HG03175 (cell line): ENCODE results near the gene AGPAT4.
"Not testable (repeated sequence)": the region's sequence is repeated elsewhere in the genome, so short reads cannot be mapped to it uniquely, and the experiment has no call there.

Experiments
- ATAC-seq: cut with Tn5 transposase; IDR thresholded peaks from one replicate; pipeline ENCODE4 v1.9.1; 2021; ENCODE audit warnings: mild to moderate bottlenecking, moderate library complexity; ENCODE audit not compliant: unreplicated experiment

The AGPAT4 gene

DNA sequence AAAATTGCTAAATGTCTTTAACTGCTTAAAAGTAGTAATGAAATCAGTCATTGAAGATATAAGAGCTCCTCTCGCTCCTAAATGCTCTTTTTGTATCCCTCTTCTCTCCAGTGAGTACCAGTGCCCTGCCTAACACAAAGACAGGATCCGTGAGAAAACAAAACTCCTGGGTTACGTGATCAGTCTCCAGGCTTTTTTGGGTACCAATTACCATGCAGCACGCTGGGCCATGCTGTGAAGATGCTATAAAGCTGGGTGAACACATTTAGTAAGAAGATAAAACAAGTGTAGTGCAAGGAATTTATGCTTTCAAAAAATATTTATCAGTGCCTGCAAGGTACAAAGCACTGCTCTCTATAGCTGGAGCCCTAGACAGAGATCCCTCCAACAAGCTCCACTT, 66.7 kb downstream of the AGPAT4 start:
- no peak for ATAC-seq

DNA sequence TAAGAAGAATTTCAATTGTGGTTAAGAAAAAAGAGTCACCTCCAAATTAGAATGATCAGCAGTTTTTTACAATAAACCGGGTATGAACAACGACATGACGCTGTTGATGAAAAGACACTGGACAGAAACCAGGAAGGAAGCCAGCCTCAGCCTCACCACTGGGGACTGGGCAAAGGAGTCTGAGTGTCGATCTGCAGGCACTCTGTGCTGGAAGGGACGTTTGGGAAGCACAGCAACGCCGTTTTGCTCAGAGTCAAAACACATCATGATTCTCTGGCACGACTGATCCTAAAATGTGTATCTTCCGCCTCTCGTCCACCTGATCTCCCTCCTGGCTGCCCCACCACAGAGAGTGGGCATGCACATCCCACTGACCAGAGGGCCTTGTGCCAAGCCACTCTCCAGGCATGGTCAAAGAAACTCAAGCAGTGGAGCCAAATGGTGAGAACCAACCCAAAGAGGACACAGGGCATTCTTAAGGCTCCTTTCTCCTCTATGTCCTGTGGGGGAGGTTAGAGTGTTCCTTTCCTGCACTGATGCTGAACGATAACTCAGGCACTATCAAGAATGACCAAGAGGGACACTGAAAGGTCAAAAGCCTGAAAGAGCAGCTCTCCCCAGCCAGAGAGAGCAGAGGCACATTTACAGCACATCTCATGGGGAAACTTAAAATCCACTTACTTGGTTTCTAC, 68.8 kb downstream of the AGPAT4 start:
- ATAC-seq, result no peak

DNA sequence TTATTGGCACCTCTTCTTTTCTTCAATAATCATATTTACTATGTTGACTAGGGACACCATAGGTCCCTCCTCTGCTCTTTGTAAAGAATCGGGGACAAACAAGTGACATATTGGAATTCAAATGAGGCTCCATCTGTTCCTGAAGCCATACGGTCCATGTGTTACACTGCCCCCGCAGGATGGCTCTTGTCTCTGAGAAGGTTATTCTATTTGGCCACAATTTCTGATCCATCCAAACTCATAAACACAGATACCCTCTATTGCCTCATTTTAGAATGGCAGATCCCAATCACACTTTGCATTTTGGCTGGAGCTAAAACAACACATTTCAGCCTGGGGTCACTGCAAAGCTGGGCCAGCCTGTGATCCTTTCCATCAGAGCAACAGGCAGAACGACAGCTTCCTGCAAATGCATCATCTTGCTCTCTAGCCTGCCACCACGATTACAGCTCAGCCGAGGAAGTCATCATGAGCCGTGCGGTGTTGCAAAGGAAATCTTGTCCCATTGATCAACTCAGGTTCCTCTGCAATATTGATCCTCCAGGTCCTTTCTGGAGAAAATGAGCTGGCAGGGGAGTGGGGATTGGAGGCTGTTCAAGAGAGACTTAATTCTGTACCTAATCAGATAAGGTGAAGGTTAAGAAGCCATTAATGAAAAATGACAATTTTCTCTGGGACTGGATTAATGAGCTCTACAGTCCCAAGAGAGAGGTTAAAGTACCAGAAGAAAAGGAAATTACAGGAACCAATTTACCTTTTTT, 73.1 kb downstream of the AGPAT4 start:
- no peak for ATAC-seq

DNA sequence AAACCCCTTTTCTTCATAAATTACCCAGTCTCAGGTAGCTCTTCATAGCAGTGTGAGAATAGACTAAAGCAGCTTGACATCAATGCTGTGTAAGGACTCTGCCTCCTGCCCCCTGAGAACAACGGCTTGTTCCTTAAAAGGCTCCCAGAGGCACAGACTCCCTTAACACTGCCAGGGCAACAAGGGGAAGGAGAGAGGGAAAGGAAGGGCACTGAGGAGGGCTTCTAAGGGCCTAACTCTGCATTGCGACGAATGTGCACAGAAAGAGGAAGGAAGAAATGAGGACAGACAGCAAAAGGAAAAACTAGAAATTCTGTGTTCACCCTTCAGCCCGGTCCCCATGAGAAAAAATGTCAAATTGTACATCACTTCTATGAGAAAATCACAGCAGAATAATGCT, 74.0 kb downstream of the AGPAT4 start:
- ATAC-seq, result no peak

DNA sequence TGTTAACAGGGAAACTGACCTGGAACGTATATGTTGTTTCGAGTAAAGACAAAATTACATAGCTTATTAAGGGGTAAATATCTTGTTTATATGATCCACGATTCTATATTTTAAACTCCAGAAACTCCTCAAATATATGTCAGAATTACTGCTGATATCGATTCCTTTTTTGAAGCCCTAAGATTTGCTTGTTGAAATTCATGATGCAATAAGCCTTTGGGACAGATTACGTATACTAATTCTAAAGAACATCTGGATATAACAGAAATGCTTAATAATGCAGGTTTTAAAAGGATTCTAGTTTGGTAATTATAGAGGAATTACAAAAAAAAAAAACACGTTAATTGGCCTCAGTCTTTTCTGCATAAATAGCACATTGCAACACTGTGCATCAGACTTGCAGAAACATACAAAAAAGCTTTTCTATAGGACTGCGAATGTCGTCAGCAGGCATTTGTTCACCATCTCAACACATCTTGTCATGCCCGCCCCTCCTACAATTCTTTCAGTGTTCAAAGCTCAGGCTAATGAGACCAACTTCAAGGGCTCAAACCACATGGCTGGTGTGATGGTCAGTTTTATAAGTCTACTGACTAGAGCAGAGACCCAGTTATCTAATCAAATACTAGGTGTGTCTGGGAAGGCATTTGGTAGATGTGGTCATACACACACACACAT, 74.9 kb downstream of the AGPAT4 start:
- no peak for ATAC-seq

DNA sequence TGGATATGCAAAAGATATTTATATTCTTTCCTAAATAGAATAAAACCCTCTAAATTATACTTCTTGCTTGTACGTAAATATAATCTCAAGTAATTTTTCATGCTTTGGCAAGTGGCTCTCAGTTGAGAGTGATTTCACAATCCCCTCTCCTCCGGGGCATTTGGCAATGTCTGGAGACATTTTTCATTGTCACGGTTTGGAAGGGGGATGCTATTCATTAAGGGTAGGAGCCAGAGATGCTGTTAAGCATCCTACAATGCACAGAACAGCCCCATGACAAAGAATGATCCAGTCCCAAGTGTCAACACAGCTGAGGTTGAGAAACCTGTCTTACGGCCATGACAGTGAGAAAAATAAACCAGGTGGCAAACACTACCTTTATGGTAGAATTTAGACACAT, 75.7 kb downstream of the AGPAT4 start:
- no peak for ATAC-seq

DNA sequence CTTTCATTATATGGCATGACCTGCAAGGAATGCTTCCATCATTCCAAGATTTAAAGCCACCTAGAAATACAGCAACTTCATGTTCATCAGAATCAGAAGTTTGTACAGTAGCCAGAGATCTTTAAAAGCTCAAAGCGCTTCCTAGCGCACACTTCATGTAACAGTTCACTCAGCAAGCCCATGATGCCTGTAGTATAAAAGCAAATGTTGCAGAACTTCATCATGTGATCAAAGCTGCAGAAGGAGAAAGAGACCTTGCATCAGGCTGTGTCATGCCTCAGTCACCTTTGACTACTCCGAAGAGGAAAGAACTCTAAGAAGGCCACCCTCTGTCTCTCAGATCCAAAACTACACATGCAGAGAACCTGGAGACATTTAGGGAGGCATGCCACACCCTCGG, 78.5 kb downstream of the AGPAT4 start:
- ATAC-seq, result no peak

DNA sequence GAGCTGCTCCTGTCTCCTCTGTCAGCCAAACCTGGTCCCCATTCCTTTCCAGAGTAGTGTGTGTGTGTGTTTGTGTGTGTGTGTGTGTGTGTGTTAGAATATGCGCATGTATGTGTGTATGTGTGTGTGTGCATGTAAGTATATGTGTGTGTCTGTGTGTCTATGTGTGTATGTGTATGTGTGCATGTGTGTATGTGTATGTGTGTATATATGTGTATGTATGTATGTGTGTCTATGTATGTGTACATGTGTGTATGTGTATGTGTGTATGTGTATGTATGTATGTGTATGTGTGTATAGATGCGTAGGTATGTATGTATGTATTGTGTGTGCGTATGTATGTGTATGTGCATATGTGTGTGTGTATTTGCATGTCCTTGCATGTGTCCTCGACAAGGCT, 79.5 kb downstream of the AGPAT4 start:
- ATAC-seq, result no peak

DNA sequence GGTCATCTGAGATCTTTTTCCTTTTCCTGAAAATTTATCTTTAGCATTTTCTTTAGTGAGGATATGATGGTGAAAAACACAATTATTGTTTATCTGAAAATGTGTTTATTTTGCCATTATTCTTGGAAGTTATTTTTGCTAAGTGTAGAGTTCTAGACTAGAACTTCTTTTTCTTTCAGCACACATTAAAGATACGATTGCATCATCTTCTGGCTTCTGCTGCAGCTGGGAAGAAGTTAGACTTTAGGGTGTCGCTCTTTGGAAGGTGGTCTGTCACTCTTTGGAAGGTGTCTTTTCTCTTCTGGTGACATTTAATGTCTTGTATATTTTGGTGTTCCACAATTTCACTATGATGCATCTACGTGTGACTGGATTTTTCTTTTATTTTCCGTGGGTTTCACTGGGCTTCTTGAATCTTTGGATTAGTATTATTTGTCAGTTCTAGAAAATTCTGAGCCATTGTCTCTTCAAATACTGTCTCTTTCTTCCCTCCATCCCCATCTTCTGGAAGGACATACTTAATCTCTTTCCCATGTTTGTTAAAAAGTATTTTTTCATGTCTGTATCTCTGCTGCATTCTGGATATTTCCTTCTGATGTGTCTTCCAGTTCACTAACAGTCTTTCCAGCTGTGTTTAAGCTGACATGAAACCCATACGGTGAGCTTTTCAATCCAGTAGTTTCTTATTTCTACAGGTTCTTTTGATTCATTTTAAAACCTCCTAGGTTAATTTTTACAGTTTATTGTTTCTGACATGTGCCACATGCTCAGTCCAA, 81.0 kb downstream of the AGPAT4 start:
- no peak for ATAC-seq

DNA sequence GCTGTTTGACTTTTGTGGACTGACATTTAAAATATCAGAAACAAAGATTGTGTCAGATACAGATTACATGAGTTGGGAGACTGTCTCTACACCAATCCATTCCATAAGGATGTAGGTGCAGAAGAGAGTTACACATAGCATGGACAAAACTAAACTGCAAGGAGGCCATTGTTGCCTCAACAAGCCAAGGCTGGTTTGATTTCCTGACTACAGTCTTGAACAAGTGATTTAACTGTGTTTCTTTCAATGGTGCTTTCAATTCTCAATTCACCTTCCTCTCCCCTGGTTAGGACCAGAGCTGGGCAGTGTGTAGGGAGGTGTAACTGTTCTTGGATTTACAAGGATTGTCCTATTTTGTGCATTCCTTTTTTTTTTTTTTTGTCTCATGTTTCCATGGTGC, 82.2 kb downstream of the AGPAT4 start:
- no peak for ATAC-seq

DNA sequence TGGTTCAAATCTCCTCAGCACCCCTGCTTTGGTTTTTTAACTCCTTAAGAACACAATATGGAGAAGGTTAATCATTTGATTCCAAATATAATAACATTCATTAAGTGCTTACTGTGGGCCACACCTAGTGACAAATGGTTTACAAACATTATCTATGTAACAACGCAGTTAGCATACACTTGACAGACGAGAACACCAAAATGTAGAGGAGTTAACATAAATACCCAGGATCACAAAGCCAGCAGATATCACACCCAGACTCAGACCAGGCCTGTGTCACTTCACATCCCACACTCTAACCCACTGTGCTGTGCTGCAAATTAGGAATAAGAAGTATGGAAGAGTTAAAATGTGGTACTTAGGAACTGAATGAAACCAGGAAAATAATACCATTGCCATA, 82.9 kb downstream of the AGPAT4 start:
- ATAC-seq, result no peak

DNA sequence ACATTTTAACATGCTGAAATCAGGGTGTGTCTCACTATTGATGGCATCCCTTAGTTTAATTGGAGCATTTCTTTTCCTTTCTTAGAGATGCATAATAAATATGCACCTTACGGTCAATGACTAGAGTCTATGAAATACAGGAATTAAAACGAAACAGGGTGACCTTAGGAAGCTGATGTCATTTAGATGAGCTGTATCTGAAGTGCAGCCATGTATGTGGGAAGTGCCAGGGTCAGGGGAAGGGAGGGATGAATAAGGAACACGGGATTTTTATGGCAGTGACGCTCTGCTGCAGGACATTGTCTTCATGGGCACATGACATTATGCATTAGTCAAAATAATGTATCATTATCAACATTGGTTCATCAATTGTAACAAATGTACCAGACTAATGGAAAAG, 84.0 kb downstream of the AGPAT4 start:
- no peak for ATAC-seq

DNA sequence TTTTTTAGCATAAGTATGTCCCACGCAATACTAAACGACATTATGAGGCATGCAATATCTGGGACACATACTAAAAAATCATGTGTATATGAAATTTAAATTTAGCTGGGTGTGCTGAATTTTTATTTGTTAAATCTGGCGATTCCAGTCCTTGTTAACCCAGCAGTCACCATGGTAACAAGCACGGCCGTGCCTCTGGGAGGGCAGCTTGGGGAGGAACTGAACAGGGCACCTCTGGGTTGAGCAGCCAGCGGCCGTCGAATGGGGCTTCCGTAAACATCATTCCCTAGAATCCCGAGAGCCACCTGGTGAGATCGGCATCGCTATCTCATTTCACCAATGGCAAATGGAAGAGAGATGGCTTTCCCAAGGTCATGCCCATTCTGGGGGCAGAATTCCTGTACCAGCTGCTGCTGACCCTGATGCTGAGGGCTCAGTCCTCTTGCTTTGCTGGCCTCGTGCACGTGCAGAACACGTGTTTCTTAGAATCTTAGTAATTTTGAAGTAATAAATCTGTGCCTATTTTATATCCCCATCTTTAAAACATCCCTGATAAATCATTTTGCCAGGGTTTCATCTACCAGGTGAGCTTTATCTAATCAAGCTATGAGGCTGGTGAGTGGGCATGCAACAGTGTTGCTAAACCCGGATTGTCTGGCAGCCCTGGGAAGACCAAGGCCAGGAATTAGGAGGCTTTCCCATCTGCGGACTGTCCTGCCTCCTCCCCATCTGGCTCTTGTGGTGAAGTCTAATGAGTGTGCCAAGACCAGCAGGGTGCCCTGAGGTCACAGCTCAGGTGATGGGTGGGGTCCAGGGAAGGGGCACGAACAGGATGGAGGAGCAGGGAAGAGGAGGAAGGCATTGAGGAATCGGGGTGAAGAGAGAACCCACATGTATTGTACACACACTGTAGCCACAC, 85.1 kb downstream of the AGPAT4 start:
- ATAC-seq, result no peak

DNA sequence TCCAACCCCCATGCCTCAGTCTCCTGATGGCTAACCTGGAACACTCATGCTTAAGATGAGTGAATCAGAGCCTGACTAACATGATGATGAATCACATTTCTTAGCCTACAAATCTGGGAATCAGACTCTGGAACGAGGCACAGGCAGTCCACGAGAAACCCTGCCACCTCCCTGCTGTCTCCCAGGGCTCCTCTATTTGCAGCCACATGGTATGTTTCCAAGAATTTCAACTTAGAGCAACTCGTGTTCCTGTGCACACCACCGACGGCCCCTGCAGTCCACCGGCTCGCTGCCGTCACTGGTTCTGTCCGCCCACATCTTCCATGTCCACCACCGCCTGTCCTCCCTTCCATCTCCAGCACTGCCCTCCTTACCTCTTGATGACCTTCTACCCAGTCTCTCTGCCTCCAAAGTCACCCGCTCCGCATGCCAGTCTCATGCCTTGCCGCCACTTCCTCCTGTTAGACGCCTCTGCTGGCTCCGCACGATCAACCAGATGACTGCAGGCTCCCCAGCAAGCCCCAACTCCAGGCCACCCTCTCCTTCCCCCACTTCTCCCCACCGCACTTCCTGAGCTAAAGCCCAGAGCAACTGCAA, 87.6 kb downstream of the AGPAT4 start:
- ATAC-seq, result no peak

DNA sequence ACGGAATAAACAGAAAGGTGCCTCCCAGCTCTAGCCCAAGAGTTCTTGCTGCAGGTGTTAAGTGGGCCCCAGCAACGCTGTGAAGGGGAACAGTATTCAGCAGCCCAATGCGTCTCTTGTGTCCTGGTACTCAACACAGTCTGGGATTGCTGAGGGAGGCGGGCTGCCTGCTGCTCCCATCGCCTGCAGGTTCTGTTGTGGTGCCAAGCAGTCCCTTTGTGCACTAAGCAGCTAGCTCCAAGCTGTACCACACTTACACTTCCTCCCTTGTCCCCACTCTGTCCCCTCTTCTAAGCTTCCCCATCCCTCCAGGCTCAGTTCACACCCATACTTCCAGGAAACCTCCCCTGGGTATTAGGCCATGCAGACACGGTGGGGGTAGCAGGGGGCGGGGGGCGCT, 92.7 kb downstream of the AGPAT4 start:
- no peak for ATAC-seq

DNA sequence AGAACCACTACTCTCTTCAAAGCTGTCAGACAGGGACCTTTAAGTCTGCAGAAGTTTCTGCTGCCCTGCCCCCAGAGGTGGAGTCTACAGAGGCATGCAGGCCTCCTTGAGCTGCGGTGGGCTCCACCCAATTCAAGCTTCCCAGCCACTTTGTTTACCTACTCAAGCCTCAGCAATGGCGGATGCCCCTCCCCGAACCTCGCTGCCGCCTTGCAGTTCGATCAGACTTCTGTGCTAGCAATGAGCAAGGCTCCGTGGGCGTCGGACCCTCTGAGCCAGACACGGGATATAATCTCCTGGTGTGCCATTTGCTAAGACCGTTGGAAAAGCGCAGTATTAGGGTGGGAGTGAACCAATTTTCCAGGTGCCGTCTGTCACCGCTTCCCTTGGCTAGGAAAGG, 95.7 kb downstream of the AGPAT4 start:
- ATAC-seq, result not testable (repeated sequence)

DNA sequence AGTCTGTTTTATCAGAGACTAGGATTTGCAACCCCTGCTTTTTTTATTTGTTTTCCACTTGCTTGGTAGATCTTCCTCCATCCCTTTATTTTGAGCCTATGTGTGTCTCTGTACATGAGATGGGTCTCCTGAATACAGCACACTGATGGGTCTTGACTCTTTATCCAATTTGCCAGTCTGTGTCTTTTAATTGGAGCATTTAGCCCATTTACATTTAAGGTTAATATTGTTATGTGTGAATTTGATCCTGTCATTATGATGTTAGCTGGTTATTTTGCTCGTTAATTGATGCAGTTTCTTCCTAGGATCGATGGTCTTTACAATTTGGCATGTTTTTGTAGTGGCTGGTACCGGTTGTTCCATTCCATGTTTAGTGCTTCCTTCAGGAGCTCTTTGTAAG, 97.4 kb downstream of the AGPAT4 start:
- ATAC-seq, result not testable (repeated sequence)

DNA sequence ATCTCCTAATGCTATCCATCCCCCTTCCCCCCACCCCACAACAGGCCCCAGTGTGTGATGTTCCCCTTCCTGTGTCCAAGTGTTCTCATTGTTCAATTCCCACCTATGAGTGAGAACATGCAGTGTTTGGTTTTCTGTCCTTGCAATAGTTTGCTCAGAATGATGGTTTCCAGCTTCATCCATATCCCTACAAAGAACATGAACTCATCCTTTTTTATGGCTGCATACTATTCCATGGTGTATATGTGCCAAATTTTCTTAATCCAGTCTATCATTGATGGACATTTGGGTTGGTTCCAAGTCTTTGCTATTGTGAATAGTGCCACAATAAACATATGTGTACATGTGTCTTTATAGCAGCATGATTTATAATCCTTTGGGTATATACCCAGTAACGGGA, 101.1 kb downstream of the AGPAT4 start:
- ATAC-seq, result not testable (repeated sequence)

DNA sequence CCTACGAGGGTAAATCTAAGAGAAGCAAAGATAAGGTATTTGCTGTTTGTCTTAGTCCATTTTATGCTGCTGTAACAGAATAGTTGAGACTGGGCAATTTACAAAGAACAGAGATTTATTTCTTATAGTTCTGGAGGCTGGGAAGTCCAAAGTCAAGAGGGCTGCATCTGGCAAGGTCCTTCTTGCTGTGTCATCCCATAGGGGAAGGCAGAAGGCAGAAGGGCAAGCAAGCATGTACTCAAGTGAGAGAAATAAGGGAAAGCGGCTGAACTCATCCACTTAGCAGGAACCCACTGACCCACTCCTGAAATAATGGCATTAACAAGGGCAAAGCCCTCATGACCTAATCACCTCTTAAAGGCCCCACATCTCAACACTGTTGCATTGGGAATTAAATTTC, 102.7 kb downstream of the AGPAT4 start:
- ATAC-seq, result no peak

DNA sequence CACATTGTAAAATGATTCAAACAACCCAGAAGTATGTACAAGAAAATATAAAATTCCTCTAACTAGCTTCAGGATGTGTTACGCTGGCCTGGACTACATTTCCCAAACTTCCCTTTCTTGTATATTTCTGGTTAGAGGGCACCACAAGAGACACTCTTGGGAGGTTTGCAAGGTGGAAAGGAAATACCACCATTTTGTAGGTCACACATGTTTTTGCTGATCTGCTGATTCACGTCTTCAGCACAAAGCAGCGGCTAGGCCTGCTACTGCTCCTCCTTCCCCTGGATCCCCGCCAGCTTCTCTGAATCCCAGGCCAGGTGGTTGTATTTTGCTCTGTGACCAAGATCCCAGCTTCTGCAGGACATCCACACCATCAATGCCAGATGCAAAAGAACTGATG, 104.2 kb downstream of the AGPAT4 start:
- ATAC-seq, result no peak
